ENCODE data around the gene EPHA7.

DNA sequence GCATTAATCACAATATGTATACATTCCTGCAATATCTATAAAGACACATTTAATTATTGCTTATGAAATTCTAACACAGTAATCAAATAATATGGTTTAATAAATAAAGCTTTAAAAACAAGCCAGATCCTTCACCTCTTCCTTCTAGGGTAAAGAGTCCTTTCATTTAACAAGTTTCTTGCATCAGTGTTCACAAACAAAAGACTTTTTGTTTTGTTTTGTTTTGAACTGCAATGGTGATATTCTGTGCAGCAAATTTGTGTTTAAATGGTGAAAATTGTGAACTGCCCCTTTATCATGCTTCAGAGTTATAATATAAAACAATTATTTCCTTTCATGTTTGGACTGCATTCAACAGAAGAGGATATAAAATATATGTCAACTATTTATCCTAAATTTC lies 177.3 kb downstream of the EPHA7 start:
- TF ChIP-seq, protein P1, sequence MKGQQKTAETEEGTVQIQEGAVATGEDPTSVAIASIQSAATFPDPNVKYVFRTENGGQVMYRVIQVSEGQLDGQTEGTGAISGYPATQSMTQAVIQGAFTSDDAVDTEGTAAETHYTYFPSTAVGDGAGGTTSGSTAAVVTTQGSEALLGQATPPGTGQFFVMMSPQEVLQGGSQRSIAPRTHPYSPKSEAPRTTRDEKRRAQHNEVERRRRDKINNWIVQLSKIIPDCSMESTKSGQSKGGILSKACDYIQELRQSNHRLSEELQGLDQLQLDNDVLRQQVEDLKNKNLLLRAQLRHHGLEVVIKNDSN (IDR thresholded peaks at IDR 0.05; ENCODE audit: borderline replicate concordance, low read depth), result no peak
- TF ChIP-seq, protein P2, sequence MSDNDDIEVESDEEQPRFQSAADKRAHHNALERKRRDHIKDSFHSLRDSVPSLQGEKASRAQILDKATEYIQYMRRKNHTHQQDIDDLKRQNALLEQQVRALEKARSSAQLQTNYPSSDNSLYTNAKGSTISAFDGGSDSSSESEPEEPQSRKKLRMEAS (IDR thresholded peaks at IDR 0.05; ENCODE audit: low read depth), result no peak
- TF ChIP-seq RFX5 (IDR thresholded peaks at IDR 0.05; ENCODE audit: low read length) (no peak), SIN3A (IDR thresholded peaks at IDR 0.05; ENCODE audit: borderline replicate concordance, low read depth, low read length) (no peak)
- TF ChIP-seq, protein P3, sequence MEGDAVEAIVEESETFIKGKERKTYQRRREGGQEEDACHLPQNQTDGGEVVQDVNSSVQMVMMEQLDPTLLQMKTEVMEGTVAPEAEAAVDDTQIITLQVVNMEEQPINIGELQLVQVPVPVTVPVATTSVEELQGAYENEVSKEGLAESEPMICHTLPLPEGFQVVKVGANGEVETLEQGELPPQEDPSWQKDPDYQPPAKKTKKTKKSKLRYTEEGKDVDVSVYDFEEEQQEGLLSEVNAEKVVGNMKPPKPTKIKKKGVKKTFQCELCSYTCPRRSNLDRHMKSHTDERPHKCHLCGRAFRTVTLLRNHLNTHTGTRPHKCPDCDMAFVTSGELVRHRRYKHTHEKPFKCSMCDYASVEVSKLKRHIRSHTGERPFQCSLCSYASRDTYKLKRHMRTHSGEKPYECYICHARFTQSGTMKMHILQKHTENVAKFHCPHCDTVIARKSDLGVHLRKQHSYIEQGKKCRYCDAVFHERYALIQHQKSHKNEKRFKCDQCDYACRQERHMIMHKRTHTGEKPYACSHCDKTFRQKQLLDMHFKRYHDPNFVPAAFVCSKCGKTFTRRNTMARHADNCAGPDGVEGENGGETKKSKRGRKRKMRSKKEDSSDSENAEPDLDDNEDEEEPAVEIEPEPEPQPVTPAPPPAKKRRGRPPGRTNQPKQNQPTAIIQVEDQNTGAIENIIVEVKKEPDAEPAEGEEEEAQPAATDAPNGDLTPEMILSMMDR (IDR thresholded peaks at IDR 0.05), result no peak
- TF ChIP-seq, protein P4, sequence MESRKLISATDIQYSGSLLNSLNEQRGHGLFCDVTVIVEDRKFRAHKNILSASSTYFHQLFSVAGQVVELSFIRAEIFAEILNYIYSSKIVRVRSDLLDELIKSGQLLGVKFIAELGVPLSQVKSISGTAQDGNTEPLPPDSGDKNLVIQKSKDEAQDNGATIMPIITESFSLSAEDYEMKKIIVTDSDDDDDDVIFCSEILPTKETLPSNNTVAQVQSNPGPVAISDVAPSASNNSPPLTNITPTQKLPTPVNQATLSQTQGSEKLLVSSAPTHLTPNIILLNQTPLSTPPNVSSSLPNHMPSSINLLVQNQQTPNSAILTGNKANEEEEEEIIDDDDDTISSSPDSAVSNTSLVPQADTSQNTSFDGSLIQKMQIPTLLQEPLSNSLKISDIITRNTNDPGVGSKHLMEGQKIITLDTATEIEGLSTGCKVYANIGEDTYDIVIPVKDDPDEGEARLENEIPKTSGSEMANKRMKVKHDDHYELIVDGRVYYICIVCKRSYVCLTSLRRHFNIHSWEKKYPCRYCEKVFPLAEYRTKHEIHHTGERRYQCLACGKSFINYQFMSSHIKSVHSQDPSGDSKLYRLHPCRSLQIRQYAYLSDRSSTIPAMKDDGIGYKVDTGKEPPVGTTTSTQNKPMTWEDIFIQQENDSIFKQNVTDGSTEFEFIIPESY (IDR thresholded peaks at IDR 0.05; ENCODE audit: borderline replicate concordance, low read depth), result no peak
- TF ChIP-seq, protein P5, sequence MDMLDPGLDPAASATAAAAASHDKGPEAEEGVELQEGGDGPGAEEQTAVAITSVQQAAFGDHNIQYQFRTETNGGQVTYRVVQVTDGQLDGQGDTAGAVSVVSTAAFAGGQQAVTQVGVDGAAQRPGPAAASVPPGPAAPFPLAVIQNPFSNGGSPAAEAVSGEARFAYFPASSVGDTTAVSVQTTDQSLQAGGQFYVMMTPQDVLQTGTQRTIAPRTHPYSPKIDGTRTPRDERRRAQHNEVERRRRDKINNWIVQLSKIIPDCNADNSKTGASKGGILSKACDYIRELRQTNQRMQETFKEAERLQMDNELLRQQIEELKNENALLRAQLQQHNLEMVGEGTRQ (IDR thresholded peaks at IDR 0.05; ENCODE audit: borderline replicate concordance, low read depth, low read length), result no peak

Data from SK-N-SH (cell line).